BLaER1 treated with 17β-estradiol and CSF1 and Interleukin-3, amounts not matched to agents 10 nM and 100 nM (cell line): ENCODE measurements around the gene GSTO1.
A peak's percentile ranks its signal among the peaks of the same experiment; 100 is the strongest.

Experiments
- H3K27ac ChIP-seq, 11 experiments: shearing (Covaris generic); formaldehyde crosslinking; 2 replicates each; pipeline ENCODE4 v1.8.1; 2022
- H3K27me3 ChIP-seq, 11 experiments: shearing (Covaris generic); formaldehyde crosslinking; 2 replicates each; pipeline ENCODE4 v1.8.1; 2022
- H3K36me3 ChIP-seq, 11 experiments: shearing (Covaris generic); formaldehyde crosslinking; 2 replicates each; pipeline ENCODE4 v1.8.1; 2022
- H3K4me1 ChIP-seq, 10 experiments: shearing (Covaris generic); formaldehyde crosslinking; 2 replicates each; pipeline ENCODE4 v1.8.1; 2022
- H3K4me2 ChIP-seq, 11 experiments: shearing (Covaris generic); formaldehyde crosslinking; 2 replicates each; pipeline ENCODE4 v1.8.1; 2022
- H3K4me3 ChIP-seq, 10 experiments: shearing (Covaris generic); formaldehyde crosslinking; 2 replicates each; pipeline ENCODE4 v1.8.1; 2022
- H3K9ac ChIP-seq, 11 experiments: shearing (Covaris generic); formaldehyde crosslinking; 2 replicates each; pipeline ENCODE4 v1.8.1; 2022
- H3K9me3 ChIP-seq, 11 experiments: shearing (Covaris generic); formaldehyde crosslinking; replicated peaks in 1 of 11; 2 replicates each; pipeline ENCODE4 v1.8.1; 2022
- H4K20me1 ChIP-seq, 11 experiments: shearing (Covaris generic); formaldehyde crosslinking; 2 replicates each; pipeline ENCODE4 v1.8.1; 2022
- Cebpa-rat ChIP-seq, 11 experiments: shearing (Covaris generic); IDR thresholded peaks; 2 replicates each; pipeline ENCODE4 v1.8.1; 2022

The GSTO1 gene

GRCh38 chr10:104300002-104300735 lies 45.5 kb downstream of the GSTO1 start:
- no peak overlapping the region for H3K4me2 ChIP-seq
- H4K20me1 ChIP-seq, result no peaks in the 10 kb centered on the region
- TF ChIP-seq Cebpa-rat (IDR thresholded peaks at IDR 0.05), result no peak
- H3K9ac ChIP-seq, result no peak overlapping the region
- H3K27ac ChIP-seq, result no peak overlapping the region
- no peaks in the 10 kb centered on the region for H3K36me3 ChIP-seq
- H3K27me3 ChIP-seq, result no peaks in the 10 kb centered on the region
- H3K4me3 ChIP-seq, result no peak overlapping the region
- peaks cover 0 to 17% (median 4%) of the 10 kb centered on the region in 10 experiments; a peak in 11 of 20 replicates for H3K4me1 ChIP-seq
- H3K9me3 ChIP-seq, result peaks cover 6 to 19% (median 8%) of the 10 kb centered on the region in 11 experiments; a peak in 13 of 22 replicates

GRCh38 chr10:104300736-104301292 lies 46.1 kb downstream of the GSTO1 start:
- H3K4me2 ChIP-seq, result no peak overlapping the region; a peak in 1 of 22 replicates
- H3K27ac ChIP-seq, result no peak overlapping the region
- H3K9ac ChIP-seq, result no peak overlapping the region

GRCh38 chr10:104301907-104302690 lies 47.4 kb downstream of the GSTO1 start:
- Histone ChIP-seq H4K20me1 (peaks cover 0 to 15% (median 2%) of the 10 kb centered on the region in 11 experiments; a peak in 7 of 22 replicates), H3K9me3 (peaks cover 6 to 19% (median 8%) of the 10 kb centered on the region in 11 experiments; a peak in 13 of 22 replicates), H3K4me1 (peaks cover 0 to 31% (median 11%) of the 10 kb centered on the region in 10 experiments; a peak in 15 of 20 replicates), H3K27me3 (no peaks in the 10 kb centered on the region), H3K4me2 (no peak overlapping the region), H3K9ac (no peak overlapping the region), H3K36me3 (no peaks in the 10 kb centered on the region), H3K27ac (no peak overlapping the region), H3K4me3 (no peak overlapping the region)
- no peak for TF ChIP-seq Cebpa-rat (IDR thresholded peaks at IDR 0.05)

More at GRCh38 chr10:104300736-104301292, 46.1 kb downstream of the GSTO1 start:
- H3K27me3 ChIP-seq, result no peaks in the 10 kb centered on the region
- no peak for TF ChIP-seq Cebpa-rat (IDR thresholded peaks at IDR 0.05)
- peaks cover 0 to 19% (median 9%) of the 10 kb centered on the region in 10 experiments; a peak in 15 of 20 replicates for H3K4me1 ChIP-seq
- 0 out of 22 replicates have a peak, but pooled peaks cover 0 to 2% (median 0%) of the 10 kb centered on the region in 11 experiments for H4K20me1 ChIP-seq
- H3K36me3 ChIP-seq, result no peaks in the 10 kb centered on the region
- peaks cover 6 to 19% (median 8%) of the 10 kb centered on the region in 11 experiments; a peak in 13 of 22 replicates for H3K9me3 ChIP-seq
- H3K4me3 ChIP-seq, result no peak overlapping the region

- Histone ChIP-seq H3K36me3 (peaks cover 0 to 8% (median 0%) of the 10 kb centered on the region in 11 experiments; a peak in 4 of 22 replicates), H3K4me2 (0 out of 22 replicates have a peak overlapping the region, but pooled peaks of 2 of the 11 experiments have one; percentile 23 to 34), H4K20me1 (peaks cover 0 to 31% (median 11%) of the 10 kb centered on the region in 11 experiments; a peak in 13 of 22 replicates), H3K4me1 (peaks cover 8 to 39% (median 18%) of the 10 kb centered on the region in 10 experiments; a peak in 19 of 20 replicates), H3K9me3 (peaks cover 6 to 19% (median 8%) of the 10 kb centered on the region in 11 experiments; a peak in 13 of 22 replicates), H3K9ac (no peak overlapping the region), H3K27ac (no peak overlapping the region), H3K4me3 (no peak overlapping the region), H3K27me3 (no peaks in the 10 kb centered on the region)
- no peak for TF ChIP-seq Cebpa-rat (IDR thresholded peaks at IDR 0.05)
Measured at GRCh38 chr10:104303594-104304355, 49.1 kb downstream of the GSTO1 start.

GRCh38 chr10:104304356-104304745 lies 49.7 kb downstream of the GSTO1 start:
- peaks cover under 1 to 34% (median 16%) of the 10 kb centered on the region in 11 experiments; a peak in 16 of 22 replicates for H4K20me1 ChIP-seq
- no peak overlapping the region for H3K4me3 ChIP-seq
- no peaks in the 10 kb centered on the region for H3K27me3 ChIP-seq
- H3K9me3 ChIP-seq, result peaks cover 6 to 19% (median 8%) of the 10 kb centered on the region in 11 experiments; a peak in 13 of 22 replicates
- H3K27ac ChIP-seq, result no peak overlapping the region
- peaks cover 0 to 11% (median 2%) of the 10 kb centered on the region in 11 experiments; a peak in 10 of 22 replicates for H3K36me3 ChIP-seq
- TF ChIP-seq Cebpa-rat (IDR thresholded peaks at IDR 0.05), result no peak
- peaks cover 10 to 36% (median 20%) of the 10 kb centered on the region in 10 experiments; a peak in 19 of 20 replicates for H3K4me1 ChIP-seq
- H3K9ac ChIP-seq, result no peak overlapping the region
- no peak overlapping the region for H3K4me2 ChIP-seq

GRCh38 chr10:104304927-104305326 lies 50.2 kb downstream of the GSTO1 start:
- Histone ChIP-seq H3K36me3 (peaks cover under 1 to 17% (median 8%) of the 10 kb centered on the region in 11 experiments; a peak in 14 of 22 replicates), H3K4me1 (peaks cover 10 to 40% (median 25%) of the 10 kb centered on the region in 10 experiments), H3K4me2 (no peak overlapping the region), H3K9me3 (peaks cover 6 to 19% (median 8%) of the 10 kb centered on the region in 11 experiments; a peak in 13 of 22 replicates), H4K20me1 (peaks cover 4 to 38% (median 22%) of the 10 kb centered on the region in 11 experiments; a peak in 17 of 22 replicates), H3K4me3 (no peak overlapping the region), H3K27me3 (no peaks in the 10 kb centered on the region), H3K9ac (no peak overlapping the region), H3K27ac (no peak overlapping the region)
- no peak for TF ChIP-seq Cebpa-rat (IDR thresholded peaks at IDR 0.05)

- H4K20me1 ChIP-seq, result peaks cover 20 to 57% (median 40%) of the 10 kb centered on the region in 11 experiments; a peak in 21 of 22 replicates
- H3K27ac ChIP-seq, result no peak overlapping the region
- H3K4me2 ChIP-seq, result no peak overlapping the region
- H3K9me3 ChIP-seq, result peaks cover 6 to 16% (median 8%) of the 10 kb centered on the region in 11 experiments; a peak in 13 of 22 replicates
- H3K4me3 ChIP-seq, result no peak overlapping the region
- no peak for TF ChIP-seq Cebpa-rat (IDR thresholded peaks at IDR 0.05)
- H3K9ac ChIP-seq, result no peak overlapping the region; a peak in 1 of 22 replicates
- H3K4me1 ChIP-seq, result peaks cover 10 to 55% (median 37%) of the 10 kb centered on the region in 10 experiments
- H3K27me3 ChIP-seq, result no peaks in the 10 kb centered on the region
- H3K36me3 ChIP-seq, result peaks cover 19 to 36% (median 27%) of the 10 kb centered on the region in 11 experiments
Measured at GRCh38 chr10:104306897-104307296, 52.2 kb downstream of the GSTO1 start.
